ENCODE results near the gene ZBTB3.
"Not testable (repeated sequence)": the region's sequence is repeated elsewhere in the genome, so short reads cannot be mapped to it uniquely, and the experiment has no call there.

Gene ZBTB3

DNA sequence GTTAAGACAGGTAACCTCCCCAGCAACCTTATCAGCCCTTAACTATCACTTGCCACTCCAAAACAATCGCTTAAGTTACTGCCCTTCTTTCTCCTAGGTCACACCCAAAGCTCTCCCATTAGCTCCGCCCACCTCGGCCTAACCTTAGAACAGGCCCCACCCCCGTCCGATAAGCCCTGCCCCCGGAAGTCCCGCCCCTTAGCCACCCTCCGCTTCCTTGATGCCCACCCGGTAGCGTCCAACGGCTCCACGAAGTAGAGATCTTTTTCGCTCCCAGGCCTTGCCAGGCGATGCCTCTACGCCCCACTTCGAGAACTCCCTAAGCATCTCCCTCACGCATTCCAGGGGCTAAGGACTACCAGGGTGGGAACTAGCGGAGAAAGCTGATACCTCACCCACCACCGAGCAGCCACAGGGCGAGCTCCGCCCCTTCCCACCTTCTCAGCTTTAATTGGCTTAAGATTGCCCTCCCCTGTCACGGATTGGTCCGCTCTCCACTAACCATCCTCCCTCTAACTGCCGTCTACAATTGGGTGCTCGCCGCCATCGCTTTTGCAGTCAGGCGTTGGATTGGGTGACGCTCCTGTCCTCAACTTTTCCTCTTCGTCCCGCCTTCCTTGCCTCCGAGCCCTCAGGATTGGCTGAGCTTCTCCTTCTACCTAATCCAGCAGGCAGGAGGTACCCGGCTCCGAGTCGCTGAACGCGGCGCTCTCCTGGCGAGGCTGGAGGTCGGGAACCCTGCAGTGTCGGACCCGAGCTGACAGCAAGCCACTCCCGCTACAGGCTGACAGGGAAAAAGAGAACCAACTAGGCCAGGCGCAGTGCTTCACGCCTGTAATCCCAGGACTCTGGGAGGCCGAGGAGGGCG lies at the start of gene ZBTB3:
Gene ZBTB3, minus strand, starts transcription at position 425 of the 868 bp plus-strand sequence. CDS start 496 bp downstream, outside the sequence.
- peak; percentile 97 for DNase-seq

DNA sequence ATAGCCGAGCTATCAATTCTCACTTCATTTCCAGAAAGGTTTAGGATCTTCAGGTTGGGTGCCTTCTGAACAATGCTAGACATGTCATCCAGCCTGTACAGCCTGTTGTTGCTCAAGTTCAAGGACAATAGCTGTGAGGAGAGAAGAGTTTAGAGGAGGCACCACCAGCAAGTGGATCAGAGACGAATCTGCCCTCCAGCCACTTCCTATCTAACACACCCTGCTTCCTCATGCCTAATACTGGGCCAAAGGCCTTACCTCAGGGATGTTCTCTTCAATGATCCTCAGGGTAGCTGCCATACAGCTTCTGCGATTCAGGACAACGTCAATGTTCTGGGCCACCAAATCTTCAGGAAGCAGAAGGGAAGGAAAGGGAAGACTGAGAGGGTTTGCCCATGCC lies 47.1 kb upstream of the ZBTB3 start:
- no peak for DNase-seq

DNA sequence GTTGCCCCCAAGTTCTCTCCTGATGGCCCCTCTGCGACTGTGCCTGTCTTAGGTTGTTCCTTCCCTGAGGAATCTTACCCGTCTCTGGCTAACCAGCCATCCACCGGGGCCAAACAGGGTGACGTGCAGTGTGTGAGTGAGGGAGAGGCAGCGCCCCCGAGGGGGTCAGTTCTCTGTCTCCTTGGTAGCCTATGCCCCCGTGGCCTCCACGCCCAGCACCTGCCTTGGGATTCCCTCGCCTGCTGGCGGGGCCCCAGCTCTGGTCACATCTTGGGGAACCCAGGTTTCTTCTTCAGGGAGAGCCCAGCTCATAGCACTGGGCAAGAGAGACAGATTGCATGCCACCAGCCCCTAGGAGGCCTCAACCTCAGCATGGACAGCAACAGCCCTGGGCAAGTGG lies 45.5 kb upstream of the ZBTB3 start:
- DNase-seq, result no peak

DNA sequence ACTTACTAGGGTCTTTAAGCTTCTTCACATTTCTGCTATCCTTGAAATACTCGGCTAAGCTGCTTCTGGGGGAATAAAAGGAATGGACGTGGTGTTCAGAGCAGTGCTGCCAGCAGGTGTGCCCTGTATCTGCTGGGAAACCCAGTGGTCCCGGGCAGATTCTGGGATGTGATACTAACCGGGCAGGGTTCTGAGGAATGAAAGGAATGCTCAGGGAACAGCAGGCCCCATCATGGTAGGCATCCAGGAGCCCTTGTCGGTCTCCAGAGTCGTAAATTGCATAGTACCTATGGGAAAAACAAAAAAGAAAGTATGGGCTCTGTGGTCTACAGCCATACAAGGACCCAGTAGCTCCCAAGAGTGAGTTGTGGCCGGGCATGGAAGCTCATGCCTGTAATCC lies 42.3 kb upstream of the ZBTB3 start:
- DNase-seq, result no peak

DNA sequence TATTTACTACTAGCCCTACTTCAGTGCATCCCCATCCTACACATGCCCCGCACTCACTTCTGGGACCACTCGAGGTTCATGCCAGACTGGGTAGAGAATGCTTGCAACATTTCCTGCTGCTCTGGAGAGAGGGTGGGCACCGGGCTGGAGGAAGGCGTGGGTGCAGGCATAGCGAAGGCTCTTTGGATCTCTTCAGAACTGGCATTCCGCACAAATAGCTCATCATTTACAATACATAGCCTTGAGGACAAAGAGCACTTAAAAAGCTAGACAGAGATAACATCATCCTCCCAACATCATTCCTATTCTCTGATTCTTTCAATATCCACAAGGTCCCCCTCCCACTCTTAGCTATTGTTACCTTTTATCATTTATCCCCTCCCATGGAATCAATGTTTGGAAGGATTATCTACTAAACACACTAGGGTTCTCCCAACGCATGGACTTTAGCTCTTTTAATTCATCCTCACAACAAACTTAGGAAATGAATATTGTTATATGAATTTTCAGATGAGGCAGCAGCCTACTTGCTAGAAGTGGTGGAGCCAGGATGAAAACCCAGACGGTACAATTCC lies 40.3 kb upstream of the ZBTB3 start:
- DNase-seq, result no peak

DNA sequence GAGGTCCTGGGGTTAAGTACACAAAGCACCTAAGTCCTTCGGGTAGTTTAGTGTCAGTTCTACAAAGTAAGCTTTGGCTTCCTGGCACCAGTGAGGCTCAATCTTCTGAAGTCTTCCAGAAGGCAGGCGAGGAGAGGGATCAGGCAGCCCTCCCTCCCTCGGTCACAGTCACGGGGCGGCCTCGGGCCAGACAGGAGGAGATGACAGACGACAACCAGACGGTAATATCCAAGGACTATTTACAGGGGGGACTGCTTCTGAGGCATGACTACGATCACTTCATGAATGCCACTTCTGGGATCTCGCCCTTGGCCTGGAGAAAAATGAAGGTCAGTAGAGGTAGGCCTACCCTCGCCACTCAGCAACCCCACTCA lies 38.2 kb upstream of the ZBTB3 start:
- DNase-seq, result no peak

DNA sequence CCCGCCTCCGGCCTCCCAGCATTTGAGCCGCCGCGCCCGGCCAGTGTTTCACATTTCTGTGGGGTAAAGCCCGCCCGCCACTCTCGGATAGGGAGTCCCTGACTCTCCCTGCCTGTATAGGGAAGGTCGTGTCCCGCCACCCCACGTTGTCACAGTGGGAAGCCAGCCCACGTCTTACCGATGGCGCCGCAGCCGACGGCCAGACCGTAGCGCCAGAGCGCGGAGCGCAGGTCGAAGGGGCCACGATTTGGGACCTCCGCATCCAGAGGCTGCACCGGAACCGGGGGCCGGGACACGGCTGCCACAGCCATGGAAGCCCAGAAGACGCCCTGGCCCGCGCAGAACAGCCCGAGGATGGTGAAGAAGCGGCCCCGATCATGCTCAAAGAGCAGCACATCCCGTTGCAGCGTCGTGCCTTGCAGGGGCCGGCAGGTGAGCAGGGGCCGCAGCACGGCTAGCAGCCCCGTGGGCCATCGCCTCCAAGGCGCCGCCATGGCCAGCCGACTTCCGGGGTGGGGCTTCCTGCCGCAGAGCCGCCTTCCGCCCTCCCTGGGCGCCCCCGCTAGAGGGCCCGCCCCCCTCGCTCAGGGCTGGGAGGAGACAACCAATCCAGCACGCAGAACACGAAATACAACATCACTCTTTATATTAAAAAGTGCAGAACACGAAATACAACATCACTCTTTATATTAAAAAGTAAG lies 37.7 kb upstream of the ZBTB3 start, which contains the start of gene TMEM223:
Gene TMEM223, minus strand, starts transcription at position 506 of the 701 bp plus-strand sequence. Its CDS starts 12 bp downstream, at position 494.
- DNase-seq, result peak; percentile 73

DNA sequence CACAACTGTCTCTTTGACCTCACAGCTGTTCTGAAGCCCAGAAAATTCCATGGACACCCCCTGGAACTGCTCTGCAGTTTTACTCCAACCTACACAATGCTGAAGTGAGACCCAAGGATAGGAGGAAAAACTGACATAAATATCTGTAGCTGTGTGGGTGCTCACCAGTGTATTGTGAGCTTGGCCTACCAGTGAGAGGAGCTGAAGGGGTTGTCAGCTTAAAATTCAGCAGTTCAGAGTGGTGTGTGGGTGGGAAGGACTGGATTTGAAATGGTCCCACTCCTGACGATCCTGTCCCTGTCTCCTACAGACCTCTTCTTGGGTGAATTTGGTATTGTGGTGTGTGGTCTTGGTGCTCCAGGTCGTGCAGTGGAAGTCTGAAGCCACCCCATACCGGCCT lies 35.6 kb upstream of the ZBTB3 start:
- DNase-seq, result no peak

DNA sequence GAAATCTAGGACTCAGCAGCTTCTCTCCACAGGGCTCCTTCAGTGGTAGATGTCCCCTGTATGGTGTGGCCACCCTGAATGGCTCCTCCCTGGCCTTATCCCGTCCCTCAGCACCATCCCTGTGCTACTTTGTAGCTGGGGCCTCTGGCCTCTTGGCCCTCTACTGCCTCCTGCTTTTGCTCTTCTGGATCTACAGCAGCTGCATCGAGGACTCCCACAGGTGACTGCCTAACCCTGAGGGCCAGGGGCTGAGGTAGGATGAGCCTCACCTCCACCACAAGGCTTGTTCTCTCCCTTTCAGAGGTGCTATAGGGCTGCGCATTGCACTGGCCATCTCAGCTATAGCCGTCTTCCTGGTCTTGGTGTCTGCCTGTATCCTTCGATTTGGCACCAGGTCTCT lies 35.0 kb upstream of the ZBTB3 start:
- no peak for DNase-seq

DNA sequence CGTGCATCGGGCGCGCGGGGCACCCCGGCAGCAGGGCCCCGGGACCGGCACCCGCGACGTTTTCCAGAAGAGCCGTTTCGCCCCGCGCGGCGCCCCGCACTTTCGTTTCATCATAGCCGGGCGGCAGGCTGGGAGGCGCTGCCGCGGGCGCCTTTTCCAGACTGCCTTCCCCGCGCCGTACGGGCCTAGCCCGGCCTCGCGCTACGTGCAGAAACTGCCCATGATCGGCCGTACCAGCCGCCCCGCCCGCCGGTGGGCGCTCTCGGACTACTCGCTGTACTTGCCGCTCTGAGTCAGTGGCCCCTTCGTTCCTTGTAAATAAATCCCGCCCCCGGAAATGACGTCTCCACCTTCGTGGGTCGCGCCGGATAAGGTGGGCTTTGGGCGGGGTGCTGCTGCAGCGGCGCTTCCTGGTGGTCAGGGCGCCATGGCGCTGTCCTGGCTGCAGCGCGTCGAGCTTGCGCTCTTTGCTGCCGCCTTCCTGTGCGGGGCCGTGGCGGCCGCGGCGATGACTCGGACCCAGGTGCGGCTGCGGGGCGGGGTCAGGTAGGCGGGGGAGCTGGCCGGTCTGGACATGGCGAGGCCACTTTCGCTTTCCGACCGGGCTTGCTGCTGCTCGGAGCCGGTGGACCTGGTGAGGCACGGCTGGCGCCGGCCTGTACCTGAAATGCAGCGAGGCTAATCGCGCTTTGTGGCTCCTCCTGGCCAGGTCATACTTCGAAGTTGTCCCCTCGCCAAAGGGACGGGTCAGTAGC lies 33.2 kb upstream of the ZBTB3 start, which contains the start of gene TMEM179B:
Gene TMEM179B, plus strand, starts transcription at position 398 of the 755 bp plus-strand sequence. Its CDS starts 30 bp downstream, at position 428.
- peak; percentile 99 for DNase-seq

DNA sequence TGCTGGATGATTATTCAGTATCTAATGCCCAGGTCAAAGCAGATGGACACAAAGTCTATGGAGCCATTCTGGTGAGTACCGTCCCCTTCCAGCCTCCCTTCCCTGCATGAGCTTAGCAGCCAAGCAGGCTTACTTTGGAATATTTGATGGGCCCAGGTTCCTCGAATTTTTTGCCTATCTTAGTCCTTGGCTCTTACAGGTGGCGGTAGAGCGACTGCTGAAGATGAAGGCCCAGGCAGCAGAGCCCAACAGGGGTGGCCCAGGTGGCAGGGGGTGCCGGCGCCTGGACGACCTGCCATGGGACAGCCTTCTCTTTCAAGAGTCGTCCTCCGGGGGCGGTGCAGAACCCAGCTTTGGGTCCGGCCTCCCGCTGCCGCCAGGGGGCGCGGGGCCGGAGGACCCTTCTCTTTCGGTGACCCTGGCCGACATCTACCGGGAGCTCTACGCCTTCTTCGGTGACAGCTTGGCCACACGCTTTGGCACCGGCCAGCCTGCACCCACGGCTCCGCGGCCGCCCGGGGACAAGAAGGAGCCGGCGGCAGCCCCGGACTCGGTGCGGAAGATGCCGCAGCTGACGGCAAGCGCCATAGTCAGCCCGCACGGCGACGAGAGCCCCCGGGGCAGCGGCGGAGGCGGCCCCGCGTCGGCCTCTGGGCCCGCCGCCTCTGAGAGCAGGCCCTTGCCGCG lies 32.5 kb upstream of the ZBTB3 start:
- DNase-seq, result peak; percentile 82

DNA sequence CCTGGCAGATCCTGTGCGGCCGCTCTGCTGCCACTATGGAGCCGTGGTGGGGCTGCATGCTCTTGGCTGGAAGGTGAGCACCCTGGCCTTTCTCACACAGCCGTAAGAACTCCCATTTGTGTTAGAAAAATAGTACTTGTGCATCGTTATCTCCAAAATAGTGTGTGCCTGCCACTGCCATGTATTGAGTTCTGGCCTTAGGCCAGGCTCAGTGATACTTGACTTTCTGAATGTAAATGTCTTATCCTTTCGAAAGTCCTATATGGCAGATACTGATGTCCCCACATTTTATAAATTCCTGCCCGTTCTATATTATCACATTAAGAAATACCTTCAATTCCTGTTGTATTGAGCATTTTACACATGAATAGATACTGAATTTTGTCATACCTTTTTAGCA lies 28.8 kb upstream of the ZBTB3 start:
- no peak for DNase-seq

DNA sequence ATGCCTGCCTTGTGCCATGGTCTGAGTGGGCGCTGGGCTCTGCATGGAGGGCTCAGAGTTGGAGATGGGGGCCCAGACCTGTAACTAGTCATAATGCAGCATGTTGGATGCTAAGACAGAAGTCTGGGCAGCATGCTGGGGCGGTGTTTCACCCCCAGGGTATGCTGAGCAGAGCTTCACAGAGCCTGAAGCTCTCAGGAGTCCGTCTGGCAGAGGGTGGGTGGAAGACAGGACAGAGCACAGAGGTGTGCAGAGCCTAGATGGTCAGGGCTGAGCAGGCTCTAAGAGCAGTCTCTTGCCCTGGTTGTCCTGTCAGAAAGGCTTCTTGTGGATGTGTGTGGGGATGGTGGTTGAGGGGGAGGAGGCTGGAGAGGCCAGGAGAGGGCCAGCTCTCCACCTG lies 24.5 kb upstream of the ZBTB3 start:
- no peak for DNase-seq

DNA sequence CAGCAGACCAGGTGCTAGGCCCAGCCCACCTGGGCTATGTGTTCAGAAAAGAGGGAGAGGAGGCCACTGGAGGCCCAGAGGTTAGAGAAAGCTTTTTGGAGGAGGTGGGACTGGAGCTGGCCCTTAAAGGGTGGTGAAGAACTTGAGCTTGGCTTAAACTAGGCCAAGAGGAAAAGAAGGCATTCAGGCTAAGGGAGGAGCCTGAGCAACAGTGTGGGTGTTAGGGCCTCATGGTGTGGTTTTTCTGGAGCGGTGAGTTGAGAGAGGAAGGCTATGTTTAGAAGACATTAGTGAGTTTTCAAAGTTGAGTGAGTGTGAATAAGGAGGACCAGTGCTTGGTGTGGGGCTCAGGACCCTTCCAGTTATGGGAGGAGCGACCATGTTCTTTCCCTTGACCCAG lies 23.4 kb upstream of the ZBTB3 start:
- no peak for DNase-seq

DNA sequence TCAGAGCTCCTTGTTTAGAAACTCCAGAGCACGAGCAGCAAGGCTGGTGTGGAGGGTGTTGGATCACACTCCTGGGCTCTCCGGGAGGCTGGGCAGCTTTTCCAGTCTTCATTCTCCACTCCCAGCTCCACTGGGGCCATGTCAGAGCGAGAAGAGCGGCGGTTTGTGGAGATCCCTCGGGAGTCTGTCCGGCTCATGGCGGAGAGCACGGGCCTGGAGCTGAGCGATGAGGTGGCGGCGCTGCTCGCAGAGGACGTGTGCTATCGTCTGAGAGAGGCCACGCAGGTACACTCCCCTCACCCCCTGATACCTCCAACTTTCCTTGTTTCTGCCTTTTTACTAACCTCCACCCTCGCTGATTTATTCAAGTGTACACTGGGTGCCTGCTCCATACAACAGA lies 21.7 kb upstream of the ZBTB3 start:
- DNase-seq, result no peak

DNA sequence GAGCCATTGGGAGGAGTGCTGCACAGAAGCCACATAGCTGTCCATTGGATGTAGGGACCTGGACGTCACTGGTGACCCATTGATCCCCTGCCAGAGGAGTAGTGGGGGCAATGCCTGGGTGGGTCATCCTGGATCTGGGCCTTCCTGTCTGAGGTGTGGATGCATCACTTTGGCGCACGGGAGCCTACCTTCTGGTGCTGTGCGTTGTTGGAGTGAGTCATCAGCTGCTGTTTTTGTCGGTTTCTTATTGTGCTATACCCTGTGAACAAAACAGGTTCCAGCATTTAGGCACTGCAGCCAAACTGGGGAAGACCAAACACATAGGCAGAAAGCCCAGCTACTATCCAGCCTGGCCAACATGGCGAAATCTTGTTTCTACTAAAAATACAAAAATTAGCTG lies 20.4 kb upstream of the ZBTB3 start:
- no peak for DNase-seq

DNA sequence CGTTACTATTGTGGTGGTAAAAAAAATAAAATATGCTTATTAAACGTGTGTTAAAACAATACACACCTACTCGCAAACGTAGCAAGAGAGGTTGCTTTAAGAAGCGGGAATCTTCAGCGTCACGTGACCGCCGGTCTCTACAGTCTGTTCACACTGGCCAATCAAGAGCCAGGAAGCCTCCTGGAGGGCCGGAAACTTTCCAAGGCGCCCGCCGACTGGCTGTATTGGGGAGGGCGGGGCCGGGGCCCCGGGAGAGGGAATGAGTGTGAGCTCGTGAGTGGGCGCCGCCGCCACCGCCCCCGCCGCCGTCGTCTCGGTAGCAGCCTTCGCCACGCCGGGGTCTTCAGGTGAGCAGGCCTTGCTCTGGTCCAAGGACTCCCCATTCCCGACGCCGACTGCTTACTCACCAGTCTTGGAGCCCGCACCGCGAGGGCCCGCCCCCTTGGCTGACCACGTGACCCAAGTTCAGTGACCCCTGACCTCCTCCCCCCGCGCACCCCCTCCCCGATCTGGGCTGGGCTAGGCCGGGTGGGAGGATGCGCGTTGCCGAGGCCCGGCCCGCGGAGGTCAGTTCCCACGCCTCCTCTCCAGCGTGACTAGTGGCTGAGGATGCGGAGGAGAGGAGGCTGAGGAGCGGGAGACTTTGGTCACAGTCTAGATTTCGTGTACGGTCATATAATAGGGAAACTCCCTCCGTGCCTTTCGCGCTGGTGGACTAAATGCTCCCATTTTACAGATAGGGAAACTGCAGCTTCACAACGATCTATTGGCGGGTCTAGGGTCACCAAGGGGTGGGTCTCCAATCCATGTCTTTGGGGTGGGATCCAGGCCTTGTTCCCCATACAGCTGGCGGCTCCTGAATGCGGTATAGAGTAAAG lies 17.4 kb upstream of the ZBTB3 start, which contains the start of gene TAF6L:
Gene TAF6L, plus strand, starts transcription at position 253 of the 878 bp plus-strand sequence. CDS start 4,388 bp downstream, outside the sequence.
- DNase-seq, result peak; percentile 97

DNA sequence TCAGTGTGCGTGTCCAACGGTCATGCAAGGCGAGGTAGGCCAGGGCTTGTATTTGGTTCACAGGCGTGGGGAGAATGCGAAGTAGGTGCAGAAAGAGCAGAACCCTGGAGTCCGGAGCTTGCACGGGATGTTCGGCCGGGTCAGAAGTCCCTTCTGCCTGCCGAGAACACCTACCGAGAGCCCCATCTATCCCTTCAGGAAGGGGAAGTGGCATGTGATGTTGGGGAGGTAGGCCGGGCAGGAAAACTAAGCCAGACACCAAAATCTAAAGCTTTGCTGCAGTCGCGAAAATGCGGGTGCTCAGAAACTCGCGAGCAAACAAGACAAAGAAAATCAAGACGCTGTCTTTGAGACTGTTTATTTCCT lies 16.8 kb upstream of the ZBTB3 start:
- DNase-seq, result no peak

DNA sequence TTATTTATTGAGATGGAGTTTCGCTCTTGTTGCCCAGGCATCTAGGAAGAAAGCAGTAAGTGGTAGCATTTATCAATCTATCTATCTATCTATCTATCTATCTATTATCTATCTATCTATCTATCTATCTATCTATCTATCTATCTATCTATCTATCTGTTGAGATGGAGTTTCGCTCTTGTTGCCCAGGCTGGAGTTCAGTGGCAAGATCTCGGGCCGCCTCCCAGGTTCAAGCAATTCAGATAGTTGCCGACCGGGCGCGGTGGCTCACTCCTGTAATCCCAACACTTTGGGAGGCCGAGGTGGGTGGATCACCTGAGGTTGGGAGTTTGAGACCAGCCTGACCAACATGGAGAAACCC lies 6.9 kb upstream of the ZBTB3 start:
- not testable (repeated sequence) for DNase-seq

DNA sequence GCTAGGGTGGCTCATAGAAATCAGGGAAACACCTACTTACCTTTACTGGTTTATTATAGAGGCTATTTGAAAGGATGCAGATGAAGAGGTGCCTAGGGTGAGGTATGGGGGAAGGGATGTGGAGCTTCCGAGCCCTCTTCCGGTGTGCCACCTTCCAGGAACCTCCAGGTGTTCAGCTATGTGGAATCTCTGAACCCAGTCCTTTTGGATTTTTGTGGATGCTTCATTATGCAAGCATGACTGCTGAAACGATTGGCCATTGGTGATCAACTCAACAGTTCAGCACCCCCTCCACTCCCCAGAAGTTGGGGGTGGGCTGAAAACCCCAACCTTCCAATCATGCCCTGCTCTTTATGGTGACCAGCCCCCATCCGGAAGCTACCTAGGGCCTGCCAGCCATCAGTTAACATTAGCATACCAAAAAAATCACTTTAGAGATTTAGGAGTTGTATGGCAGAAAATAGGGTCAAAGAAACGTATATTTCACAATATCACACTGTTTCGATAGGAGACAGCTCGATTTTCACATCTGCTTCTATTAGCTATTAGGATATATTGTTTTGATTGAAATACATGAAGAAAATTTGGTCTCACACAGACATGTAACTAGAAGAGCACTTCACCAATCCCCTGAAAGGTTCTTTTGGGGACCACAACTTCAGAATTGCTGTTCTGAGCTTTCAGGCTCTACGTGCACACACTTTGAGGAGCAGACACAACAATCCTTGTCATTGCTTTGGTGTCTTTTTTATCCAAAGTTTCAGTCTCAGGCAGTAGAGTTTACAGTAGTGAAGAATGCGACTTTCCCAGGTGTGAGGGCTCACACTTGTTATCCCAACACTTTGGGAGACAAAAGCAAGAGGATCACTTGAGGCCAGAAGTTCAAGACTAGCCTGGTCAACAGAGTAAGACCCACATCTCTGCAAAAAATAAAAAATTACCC lies 4.2 kb upstream of the ZBTB3 start:
- DNase-seq, result no peak

All from NCI-H2171 (cell line).